ENCODE results near the gene SASH1. TPM values are rescaled to one million over a fixed set of nuclear protein-coding genes. Genes with fewer than 3 reads are reported as not detected.

The SASH1 gene
- total RNA-seq, 1 experiment from 2014 or later: 19.2 TPM

DNA sequence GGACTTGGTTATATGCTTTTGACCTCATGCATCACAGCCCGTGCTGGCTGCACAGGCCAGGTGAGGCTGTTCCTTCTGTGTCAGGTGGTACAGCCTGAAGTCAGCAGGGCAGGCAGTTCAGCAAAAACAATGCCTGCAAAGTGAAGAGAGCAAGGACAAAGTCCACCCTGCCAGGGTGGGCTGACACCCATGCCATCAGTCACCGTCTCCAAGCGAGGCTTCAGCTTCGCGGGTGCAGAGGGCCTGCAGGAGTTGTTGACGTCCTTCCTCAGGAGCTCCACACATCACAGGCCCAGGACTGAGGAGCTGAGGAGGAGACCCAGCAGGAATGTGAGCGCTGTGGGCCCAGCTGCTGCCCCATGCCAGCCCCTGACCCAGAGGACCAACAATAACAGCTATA is 111.3 kb downstream of the SASH1 start:
- ChIA-PET CTCF (no interaction called here), POLR2A (ENCODE audit: low non-redundant PET) (no interaction called here)
- Histone ChIP-seq H3K27ac (ENCODE audit: low read depth, low read length, poor library complexity, severe bottlenecking) (no peak overlapping the region), H3K4me3 (ENCODE audit: low read depth, low read length, poor library complexity, severe bottlenecking) (no peak overlapping the region), H3K4me1 (ENCODE audit: insufficient read depth, low read length, poor library complexity, severe bottlenecking) (no peaks in the 10 kb centered on the region), H3K9me3 (ENCODE audit: low read depth, low read length, poor library complexity, severe bottlenecking) (no peaks in the 10 kb centered on the region), H3K36me3 (ENCODE audit: insufficient read depth, low read length, poor library complexity, severe bottlenecking) (no peaks in the 10 kb centered on the region), H3K27me3 (replicated peaks; ENCODE audit: insufficient read depth, low read depth, low read length, poor library complexity) (no peaks in the 10 kb centered on the region)
- intact Hi-C loops (cut with micrococcal nuclease; ENCODE audit: unreplicated experiment): no loop called here
- no TSS peak for BruUV-seq (replicated peaks)
- DNase-seq (ENCODE audit: low spot score): no peak
- TF ChIP-seq, protein P1, sequence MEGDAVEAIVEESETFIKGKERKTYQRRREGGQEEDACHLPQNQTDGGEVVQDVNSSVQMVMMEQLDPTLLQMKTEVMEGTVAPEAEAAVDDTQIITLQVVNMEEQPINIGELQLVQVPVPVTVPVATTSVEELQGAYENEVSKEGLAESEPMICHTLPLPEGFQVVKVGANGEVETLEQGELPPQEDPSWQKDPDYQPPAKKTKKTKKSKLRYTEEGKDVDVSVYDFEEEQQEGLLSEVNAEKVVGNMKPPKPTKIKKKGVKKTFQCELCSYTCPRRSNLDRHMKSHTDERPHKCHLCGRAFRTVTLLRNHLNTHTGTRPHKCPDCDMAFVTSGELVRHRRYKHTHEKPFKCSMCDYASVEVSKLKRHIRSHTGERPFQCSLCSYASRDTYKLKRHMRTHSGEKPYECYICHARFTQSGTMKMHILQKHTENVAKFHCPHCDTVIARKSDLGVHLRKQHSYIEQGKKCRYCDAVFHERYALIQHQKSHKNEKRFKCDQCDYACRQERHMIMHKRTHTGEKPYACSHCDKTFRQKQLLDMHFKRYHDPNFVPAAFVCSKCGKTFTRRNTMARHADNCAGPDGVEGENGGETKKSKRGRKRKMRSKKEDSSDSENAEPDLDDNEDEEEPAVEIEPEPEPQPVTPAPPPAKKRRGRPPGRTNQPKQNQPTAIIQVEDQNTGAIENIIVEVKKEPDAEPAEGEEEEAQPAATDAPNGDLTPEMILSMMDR (conservative IDR thresholded peaks at IDR 0.05; ENCODE audit: low read depth, low read length): no peak
- TF ChIP-seq EZH2 (IDR thresholded peaks at IDR 0.05; ENCODE audit: borderline replicate concordance, low read depth, low read length, poor library complexity, severe bottlenecking): no peak

DNA sequence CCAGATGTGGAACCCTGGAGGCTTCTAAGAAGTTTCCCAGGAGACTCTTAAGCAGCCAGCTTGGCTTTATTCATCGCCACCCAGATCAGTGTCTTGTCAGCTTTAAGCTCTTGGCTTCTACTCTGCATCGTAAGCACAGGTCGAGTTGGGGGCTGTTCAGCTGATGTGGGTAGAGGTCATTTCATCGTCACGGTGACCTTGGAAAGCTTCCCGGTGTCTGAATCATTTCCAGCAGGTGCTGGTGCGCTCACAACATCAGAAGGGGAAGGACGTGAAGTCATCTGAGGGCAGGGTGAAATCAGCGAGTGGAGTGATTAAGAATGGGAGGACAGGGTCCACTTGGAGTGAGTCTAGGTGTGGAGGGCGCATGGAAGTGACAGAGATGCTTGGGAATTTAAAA is 112.6 kb downstream of the SASH1 start:
- H3K4me1 ChIP-seq (ENCODE audit: insufficient read depth, low read length, poor library complexity, severe bottlenecking): no peaks in the 10 kb centered on the region
- ChIA-PET POLR2A (ENCODE audit: low non-redundant PET) (no interaction called here), CTCF (no interaction called here)
- BruUV-seq (replicated peaks): no TSS peak
- no peak for DNase-seq (ENCODE audit: low spot score)
- no peak overlapping the region for H3K4me3 ChIP-seq (ENCODE audit: low read depth, low read length, poor library complexity, severe bottlenecking)
- no peaks in the 10 kb centered on the region for H3K9me3 ChIP-seq (ENCODE audit: low read depth, low read length, poor library complexity, severe bottlenecking)
- no peak overlapping the region for H3K27ac ChIP-seq (ENCODE audit: low read depth, low read length, poor library complexity, severe bottlenecking)
- TF ChIP-seq, protein P1 (conservative IDR thresholded peaks at IDR 0.05; ENCODE audit: low read depth, low read length): no peak
- no peak for TF ChIP-seq EZH2 (IDR thresholded peaks at IDR 0.05; ENCODE audit: borderline replicate concordance, low read depth, low read length, poor library complexity, severe bottlenecking)
- intact Hi-C loops (cut with micrococcal nuclease; ENCODE audit: unreplicated experiment): no loop called here
- H3K36me3 ChIP-seq (ENCODE audit: insufficient read depth, low read length, poor library complexity, severe bottlenecking): no peaks in the 10 kb centered on the region
- H3K27me3 ChIP-seq (replicated peaks; ENCODE audit: insufficient read depth, low read depth, low read length, poor library complexity): no peaks in the 10 kb centered on the region

DNA sequence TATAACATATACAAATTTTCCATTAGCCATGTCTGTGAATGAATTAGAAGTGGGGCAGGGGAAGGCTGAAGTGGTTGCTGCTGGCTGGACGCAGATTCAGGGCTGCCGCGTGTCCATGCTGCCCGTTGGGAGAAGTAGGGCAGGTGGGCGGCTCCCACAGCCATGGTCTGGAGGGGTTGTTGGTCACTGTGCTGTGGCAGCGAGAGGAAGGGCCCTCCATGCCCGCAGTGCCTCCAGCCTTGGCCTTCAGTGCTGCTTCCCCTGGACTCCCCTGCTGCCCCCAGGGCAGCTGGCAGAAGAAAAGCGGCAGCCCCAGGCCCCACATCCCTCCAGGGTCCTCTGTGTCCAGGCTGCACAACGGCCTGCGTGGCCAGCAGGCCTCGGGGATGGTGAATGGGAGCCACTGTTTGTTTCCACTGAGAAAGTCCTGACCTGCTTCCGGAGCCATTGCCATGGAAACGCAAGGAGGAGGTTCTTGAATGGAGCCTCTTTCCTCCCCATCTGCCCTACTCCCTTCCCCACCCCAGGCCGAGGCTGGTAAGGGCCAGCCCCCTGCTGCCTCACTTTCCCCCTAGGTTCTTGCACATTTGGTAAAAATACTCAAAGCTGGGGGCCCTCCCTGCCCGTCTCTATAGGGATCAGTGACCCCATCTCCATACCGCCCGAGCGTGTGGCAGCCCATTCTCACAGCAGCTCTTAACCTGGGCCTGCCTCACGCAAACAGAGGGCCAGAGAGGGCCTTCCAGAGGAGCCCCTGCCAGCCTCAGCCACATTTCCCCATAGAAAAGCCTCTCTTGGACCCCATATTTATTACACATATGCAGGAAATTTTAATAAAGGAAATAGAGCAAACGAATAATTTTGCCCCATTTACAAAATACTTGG is 113.3 kb downstream of the SASH1 start:
- Histone ChIP-seq H3K36me3 (ENCODE audit: insufficient read depth, low read length, poor library complexity, severe bottlenecking) (no peaks in the 10 kb centered on the region), H3K4me1 (ENCODE audit: insufficient read depth, low read length, poor library complexity, severe bottlenecking) (no peaks in the 10 kb centered on the region), H3K4me3 (ENCODE audit: low read depth, low read length, poor library complexity, severe bottlenecking) (no peak overlapping the region), H3K27me3 (replicated peaks; ENCODE audit: insufficient read depth, low read depth, low read length, poor library complexity) (no peaks in the 10 kb centered on the region), H3K27ac (ENCODE audit: low read depth, low read length, poor library complexity, severe bottlenecking) (no peak overlapping the region), H3K9me3 (ENCODE audit: low read depth, low read length, poor library complexity, severe bottlenecking) (no peaks in the 10 kb centered on the region)
- no peak for TF ChIP-seq EZH2 (IDR thresholded peaks at IDR 0.05; ENCODE audit: borderline replicate concordance, low read depth, low read length, poor library complexity, severe bottlenecking)
- TF ChIP-seq, protein P1 (conservative IDR thresholded peaks at IDR 0.05; ENCODE audit: low read depth, low read length): no peak
- POLR2A ChIA-PET (ENCODE audit: low non-redundant PET): no interaction called here
- no TSS peak for BruUV-seq (replicated peaks)
- intact Hi-C loops (cut with micrococcal nuclease; ENCODE audit: unreplicated experiment): no loop called here
- CTCF ChIA-PET: no interaction called here
- DNase-seq (ENCODE audit: low spot score): no peak

All from A673 (cell line).